ENCODE data around the gene NAA11.

DNA sequence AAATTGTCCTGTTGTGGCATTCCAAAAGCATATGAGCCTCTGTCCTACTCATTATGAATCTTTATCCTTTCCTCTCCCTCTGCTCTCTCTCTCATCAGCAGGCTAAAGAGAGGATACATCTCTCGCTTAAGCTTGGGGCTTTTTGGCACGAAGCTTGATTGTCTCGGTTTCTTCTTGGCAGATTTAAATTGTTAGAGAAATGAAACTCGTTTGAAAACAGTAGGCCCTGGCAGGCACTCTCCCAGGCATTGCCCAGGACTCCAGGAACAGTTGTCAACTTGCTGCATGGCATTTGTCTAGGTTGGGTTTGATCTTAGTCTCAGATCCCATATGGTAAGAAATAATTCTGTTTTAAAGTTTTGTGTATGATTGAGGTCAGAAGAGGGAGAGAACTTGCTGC is 35.5 kb downstream of the NAA11 start:
- TF ChIP-seq POLR2AphosphoS2 (conservative IDR thresholded peaks at IDR 0.05; ENCODE audit: low read length) (no peak), EP300 (IDR thresholded peaks at IDR 0.05) (no peak), ZNF302 (CRISPR knock-in tag; IDR thresholded peaks at IDR 0.05) (no peak), RAD21 (conservative IDR thresholded peaks at IDR 0.05 in 1 of 2, IDR thresholded peaks at IDR 0.05 in 1 of 2) (no peak), REST (IDR thresholded peaks at IDR 0.05) (no peak)
